Astrocyte (in vitro differentiated cells and primary cell): ENCODE results near the gene SLC8B1.

ENCODE experiments used
- EZH2 ChIP-seq: IDR thresholded peaks from 2 replicates; pipeline ENCODE4 v1.6.1; 2012; ENCODE audit warnings: mild to moderate bottlenecking, low read length, inconsistent platforms; ENCODE audit not compliant: insufficient read depth
- TF ChIP-seq, protein P1 (sequence below): IDR thresholded peaks from 2 replicates; pipeline ENCODE4 v1.5.1; 2011; ENCODE audit warnings: low read depth, mild to moderate bottlenecking, inconsistent platforms, low read length, moderate library complexity; ENCODE audit not compliant: insufficient read depth

DNA sequence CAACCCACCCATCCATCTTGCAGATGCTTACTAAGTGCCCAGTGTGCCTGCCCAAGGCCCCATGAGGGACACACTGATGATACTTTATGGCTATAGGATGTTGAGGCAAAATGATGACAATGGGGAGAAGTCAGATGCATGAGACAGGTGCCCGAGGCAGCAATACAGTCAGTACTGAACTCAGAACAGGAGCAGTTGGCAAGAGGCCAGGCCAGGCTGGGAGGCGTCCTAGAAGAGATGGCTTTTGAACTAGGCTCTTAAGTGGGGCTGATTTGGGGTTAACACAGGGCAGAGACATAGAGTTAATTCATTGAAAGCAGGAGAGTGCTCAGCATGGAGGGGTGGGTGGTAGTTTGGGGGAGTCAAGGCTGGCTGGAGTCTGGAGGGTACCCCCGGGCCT, 39.1 kb upstream of the SLC8B1 start:
- no peak for TF ChIP-seq EZH2
- TF ChIP-seq, protein P1, sequence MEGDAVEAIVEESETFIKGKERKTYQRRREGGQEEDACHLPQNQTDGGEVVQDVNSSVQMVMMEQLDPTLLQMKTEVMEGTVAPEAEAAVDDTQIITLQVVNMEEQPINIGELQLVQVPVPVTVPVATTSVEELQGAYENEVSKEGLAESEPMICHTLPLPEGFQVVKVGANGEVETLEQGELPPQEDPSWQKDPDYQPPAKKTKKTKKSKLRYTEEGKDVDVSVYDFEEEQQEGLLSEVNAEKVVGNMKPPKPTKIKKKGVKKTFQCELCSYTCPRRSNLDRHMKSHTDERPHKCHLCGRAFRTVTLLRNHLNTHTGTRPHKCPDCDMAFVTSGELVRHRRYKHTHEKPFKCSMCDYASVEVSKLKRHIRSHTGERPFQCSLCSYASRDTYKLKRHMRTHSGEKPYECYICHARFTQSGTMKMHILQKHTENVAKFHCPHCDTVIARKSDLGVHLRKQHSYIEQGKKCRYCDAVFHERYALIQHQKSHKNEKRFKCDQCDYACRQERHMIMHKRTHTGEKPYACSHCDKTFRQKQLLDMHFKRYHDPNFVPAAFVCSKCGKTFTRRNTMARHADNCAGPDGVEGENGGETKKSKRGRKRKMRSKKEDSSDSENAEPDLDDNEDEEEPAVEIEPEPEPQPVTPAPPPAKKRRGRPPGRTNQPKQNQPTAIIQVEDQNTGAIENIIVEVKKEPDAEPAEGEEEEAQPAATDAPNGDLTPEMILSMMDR, result no peak
